HCT116 (cell line): ENCODE data around the gene DNAJC18. TPM values are rescaled to one million over a fixed set of nuclear protein-coding genes. Genes with fewer than 3 reads are reported as not detected.

ENCODE experiments used
- ATAC-seq: fragments of 200-7000 bp; cut with Tn5 transposase; 2 replicates; pipeline ENCODE4 v1.9.1; 2020; ENCODE audit warnings: mild to moderate bottlenecking, moderate library complexity
- BruUV-seq: library from RNA; stranded (reverse); fragments of 400-500 nt; replicated peaks from 2 replicates; lab custom pipeline; 2021; lab: Mats Ljungman, UMichigan
- CTCF ChIA-PET: fragments of 300-600 bp; sonication (Branson Sonifier 250); formaldehyde crosslinking; loops from one replicate; lab custom pipeline; 2021; ENCODE audit warnings: antibody characterized with exemption; lab: Charles Lee
- POLR2A ChIA-PET: fragments of 300-600, 350-600 bp; sonication (Branson Sonifier 250); formaldehyde crosslinking; loops from one replicate; lab custom pipeline; 2021; ENCODE audit warnings: antibody characterized with exemption; lab: Charles Lee
- RAD21 ChIA-PET, 2 experiments: fragments of 300-600 bp; sonication (Branson Sonifier 250); formaldehyde crosslinking; loops; one replicate each; lab custom pipeline; 2023; ENCODE audit warnings: low total read pairs in 2 of 2; ENCODE audit not compliant: uncharacterized antibody in 2 of 2, unreplicated experiment in 2 of 2, low non-redundant PET in 1 of 2; lab: Charles Lee
- DNase-seq: peaks from one replicate; pipeline ENCODE4 v3.0.0-alpha.2; 2010; ENCODE audit warnings: low read depth, low spot score
- H2AFZ ChIP-seq: fragments of 200-600 bp; shearing (Covaris generic), sonication (generic); 2 replicates; pipeline ENCODE4 v1.6.1; 2017; ENCODE audit warnings: low read depth, mixed run types, mixed read lengths, antibody characterized with exemption, low read length; ENCODE audit not compliant: poor library complexity, severe bottlenecking
- H3K27ac ChIP-seq: 2 replicates; pipeline ENCODE4 v1.5.1; 2012; ENCODE audit warnings: low read depth, low read length
- H3K27me3 ChIP-seq: fragments of 200-600 bp; sonication (generic); 2 replicates; pipeline ENCODE4 v1.6.1; 2016; ENCODE audit warnings: mixed run types, low read length, mixed read lengths; ENCODE audit not compliant: insufficient read depth
- H3K36me3 ChIP-seq, 2 experiments: fragments of 200-500 bp in 1 of 2; fragments of 200-600 bp in 1 of 2; sonication (Bioruptor generic) in 1 of 2; sonication (generic) in 1 of 2; 2 replicates each; pipeline versions ENCODE4 v1.5.1 to v1.6.1; 2014 to 2016; ENCODE audit warnings: low read length in 2 of 2, inconsistent platforms in 1 of 2, mixed read lengths in 1 of 2, mixed run types in 1 of 2; ENCODE audit not compliant: insufficient read depth in 2 of 2, control insufficient read depth in 1 of 2
- H3K4me1 ChIP-seq, 2 experiments: fragments of 200-600 bp in 1 of 2; sonication (generic) in 1 of 2; 2 replicates each; pipeline versions ENCODE4 v1.5.1 to v1.6.1; 2012 to 2017; ENCODE audit warnings: low read length in 2 of 2, inconsistent platforms in 1 of 2, mild to moderate bottlenecking in 1 of 2, mixed read lengths in 1 of 2, mixed run types in 1 of 2, moderate library complexity in 1 of 2; ENCODE audit not compliant: insufficient read depth in 2 of 2, control insufficient read depth in 1 of 2
- H3K4me2 ChIP-seq: fragments of 200-600 bp; sonication (generic); 2 replicates; pipeline ENCODE4 v1.6.1; 2017; ENCODE audit warnings: mixed run types, low read length, mixed read lengths
- H3K4me3 ChIP-seq, 2 experiments: fragments of 200-600 bp in 1 of 2; sonication (generic) in 1 of 2; replicated peaks in 1 of 2; 2 replicates each; pipeline ENCODE4 v1.5.1; 2011 to 2016; ENCODE audit warnings: low read length in 2 of 2, control low read depth in 1 of 2, low read depth in 1 of 2, mild to moderate bottlenecking in 1 of 2, mixed read lengths in 1 of 2, mixed run types in 1 of 2
- H3K79me2 ChIP-seq: fragments of 200-600 bp; sonication (generic); 2 replicates; pipeline ENCODE4 v1.6.1; 2017; ENCODE audit warnings: mild to moderate bottlenecking, mixed run types, low read length, moderate library complexity, mixed read lengths; ENCODE audit not compliant: insufficient read depth
- H3K9ac ChIP-seq: fragments of 200-600 bp; sonication (generic); 2 replicates; pipeline ENCODE4 v1.6.1; 2016; ENCODE audit warnings: low read length, mixed read lengths
- H3K9me2 ChIP-seq: fragments of 200-600 bp; sonication (generic), shearing (Covaris generic); 2 replicates; pipeline ENCODE4 v1.6.1; 2017; ENCODE audit warnings: mixed run types, mild to moderate bottlenecking, moderate library complexity; ENCODE audit not compliant: insufficient read depth
- H3K9me3 ChIP-seq, 2 experiments: fragments of 200-500 bp in 1 of 2; fragments of 200-600 bp in 1 of 2; sonication (Bioruptor generic) in 1 of 2; sonication (generic) in 1 of 2; 2 replicates each; pipeline ENCODE4 v1.6.1; 2014 to 2017; ENCODE audit warnings: low read length in 2 of 2, mixed read lengths in 2 of 2, inconsistent platforms in 1 of 2, low read depth in 1 of 2, mild to moderate bottlenecking in 1 of 2, mixed run types in 1 of 2, moderate library complexity in 1 of 2; ENCODE audit not compliant: control insufficient read depth in 1 of 2, insufficient read depth in 1 of 2
- H4K20me1 ChIP-seq: fragments of 200-600 bp; sonication (generic), shearing (Covaris generic); 2 replicates; pipeline ENCODE4 v1.6.1; 2017; ENCODE audit warnings: mixed run types, mild to moderate bottlenecking, moderate library complexity; ENCODE audit not compliant: insufficient read depth
- EZH2 ChIP-seq: fragments of 200-600 bp; sonication (generic); IDR thresholded peaks from 2 replicates; pipeline ENCODE4 v1.6.1; 2017; ENCODE audit warnings: antibody characterized with exemption, mixed run types
- FOSL1 ChIP-seq: IDR thresholded peaks from 2 replicates; pipeline ENCODE4 v1.6.1; 2012; ENCODE audit warnings: low read depth
- POLR2A ChIP-seq: IDR thresholded peaks from 2 replicates; pipeline ENCODE4 v1.7.0; 2011; ENCODE audit warnings: borderline replicate concordance; ENCODE audit not compliant: insufficient read depth, insufficient read length; ENCODE audit errors: extremely low read depth
- RAD21 ChIP-seq: IDR thresholded peaks from 2 replicates; pipeline ENCODE4 v1.6.1; 2012; ENCODE audit warnings: low read depth, mild to moderate bottlenecking
- SP1 ChIP-seq: IDR thresholded peaks from 2 replicates; pipeline ENCODE4 v1.6.1; 2012; ENCODE audit warnings: low read depth
- SRF ChIP-seq: IDR thresholded peaks from 2 replicates; pipeline ENCODE4 v1.6.1; 2012; ENCODE audit warnings: low read depth
- TCF7L2 ChIP-seq: IDR thresholded peaks from 2 replicates; pipeline ENCODE4 v1.7.0; 2011; ENCODE audit warnings: borderline replicate concordance, inconsistent platforms; ENCODE audit not compliant: insufficient read depth, insufficient read length; ENCODE audit errors: extremely low read depth
- ZFX ChIP-seq: fragments of 450-650 bp; IDR thresholded peaks from 2 replicates; pipeline ENCODE4 v1.6.1; 2017
- intact Hi-C: fragments of 100-400 bp; cut with micrococcal nuclease; formaldehyde crosslinking; loops from 2 replicates; pipeline ENCODE4 v1.10.0; 2022
- total RNA-seq: library from RNA; stranded (reverse); gene quantifications from one replicate; pipeline ENCODE4 v1.2.1, GENCODE V29; 2021; ENCODE audit not compliant: unreplicated experiment
- TF ChIP-seq, protein P1 (sequence below), 3 experiments: fragments of 200-600 bp in 1 of 3; sonication (generic) in 1 of 3; IDR thresholded peaks in 2 of 3; conservative IDR thresholded peaks in 1 of 3; 2 replicates each; pipeline ENCODE4 v1.5.1; 2012 to 2017; ENCODE audit warnings: low read depth in 2 of 3, low read length in 2 of 3, antibody characterized with exemption in 1 of 3, borderline replicate concordance in 1 of 3, control low read depth in 1 of 3, mild to moderate bottlenecking in 1 of 3, mixed read lengths in 1 of 3, mixed run types in 1 of 3, moderate library complexity in 1 of 3; ENCODE audit not compliant: insufficient read depth in 1 of 3
- TF ChIP-seq, protein P2 (sequence below): IDR thresholded peaks from 2 replicates; pipeline ENCODE4 v1.6.1; 2012; ENCODE audit warnings: low read depth

Gene DNAJC18
- total RNA-seq, 1 experiment from 2014 or later, result 5.7 TPM

DNA sequence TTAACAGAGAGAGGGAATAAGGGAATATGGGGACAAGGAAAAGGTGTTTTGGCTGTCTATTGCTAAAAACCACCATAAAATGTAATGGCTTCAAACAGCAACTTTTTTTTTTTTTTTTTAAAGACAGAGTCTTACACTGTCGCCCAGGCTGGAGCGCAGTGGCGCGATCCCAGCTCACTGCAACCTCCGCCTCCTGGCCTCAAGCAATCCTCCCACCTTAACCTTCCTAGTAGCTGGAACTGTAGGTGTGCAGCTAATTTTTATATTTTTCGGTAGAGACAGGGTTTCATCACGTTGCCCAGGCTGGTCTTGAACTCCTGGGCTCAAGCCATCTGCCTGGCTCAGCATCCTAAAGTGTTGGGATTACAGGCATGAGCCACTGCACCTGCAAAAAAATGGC lies 31.1 kb downstream of the DNAJC18 start:
- no peak for DNase-seq

More for the DNA sequence above, 31.1 kb downstream of the DNAJC18 start:
- H2AFZ ChIP-seq, result no peak overlapping the region
- H3K9ac ChIP-seq, result no peak overlapping the region
- no peaks in the 10 kb centered on the region for H3K36me3 ChIP-seq
- H3K4me3 ChIP-seq, result no peak overlapping the region
- intact Hi-C loops, result no loop called here
- H4K20me1 ChIP-seq, result no peaks in the 10 kb centered on the region
- TF ChIP-seq FOSL1 (no peak), TCF7L2 (no peak), POLR2A (no peak), SRF (no peak), SP1 (no peak), ZFX (no peak), RAD21 (no peak), EZH2 (no peak)
- TF ChIP-seq, protein P1, sequence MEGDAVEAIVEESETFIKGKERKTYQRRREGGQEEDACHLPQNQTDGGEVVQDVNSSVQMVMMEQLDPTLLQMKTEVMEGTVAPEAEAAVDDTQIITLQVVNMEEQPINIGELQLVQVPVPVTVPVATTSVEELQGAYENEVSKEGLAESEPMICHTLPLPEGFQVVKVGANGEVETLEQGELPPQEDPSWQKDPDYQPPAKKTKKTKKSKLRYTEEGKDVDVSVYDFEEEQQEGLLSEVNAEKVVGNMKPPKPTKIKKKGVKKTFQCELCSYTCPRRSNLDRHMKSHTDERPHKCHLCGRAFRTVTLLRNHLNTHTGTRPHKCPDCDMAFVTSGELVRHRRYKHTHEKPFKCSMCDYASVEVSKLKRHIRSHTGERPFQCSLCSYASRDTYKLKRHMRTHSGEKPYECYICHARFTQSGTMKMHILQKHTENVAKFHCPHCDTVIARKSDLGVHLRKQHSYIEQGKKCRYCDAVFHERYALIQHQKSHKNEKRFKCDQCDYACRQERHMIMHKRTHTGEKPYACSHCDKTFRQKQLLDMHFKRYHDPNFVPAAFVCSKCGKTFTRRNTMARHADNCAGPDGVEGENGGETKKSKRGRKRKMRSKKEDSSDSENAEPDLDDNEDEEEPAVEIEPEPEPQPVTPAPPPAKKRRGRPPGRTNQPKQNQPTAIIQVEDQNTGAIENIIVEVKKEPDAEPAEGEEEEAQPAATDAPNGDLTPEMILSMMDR (IDR thresholded peaks at IDR 0.05 in 2 of 3, conservative IDR thresholded peaks at IDR 0.05 in 1 of 3; ENCODE audit: borderline replicate concordance in 1 of 3, insufficient read depth in 1 of 3, low read depth in 2 of 3, low read length in 2 of 3), result no peak
- TF ChIP-seq, protein P2, sequence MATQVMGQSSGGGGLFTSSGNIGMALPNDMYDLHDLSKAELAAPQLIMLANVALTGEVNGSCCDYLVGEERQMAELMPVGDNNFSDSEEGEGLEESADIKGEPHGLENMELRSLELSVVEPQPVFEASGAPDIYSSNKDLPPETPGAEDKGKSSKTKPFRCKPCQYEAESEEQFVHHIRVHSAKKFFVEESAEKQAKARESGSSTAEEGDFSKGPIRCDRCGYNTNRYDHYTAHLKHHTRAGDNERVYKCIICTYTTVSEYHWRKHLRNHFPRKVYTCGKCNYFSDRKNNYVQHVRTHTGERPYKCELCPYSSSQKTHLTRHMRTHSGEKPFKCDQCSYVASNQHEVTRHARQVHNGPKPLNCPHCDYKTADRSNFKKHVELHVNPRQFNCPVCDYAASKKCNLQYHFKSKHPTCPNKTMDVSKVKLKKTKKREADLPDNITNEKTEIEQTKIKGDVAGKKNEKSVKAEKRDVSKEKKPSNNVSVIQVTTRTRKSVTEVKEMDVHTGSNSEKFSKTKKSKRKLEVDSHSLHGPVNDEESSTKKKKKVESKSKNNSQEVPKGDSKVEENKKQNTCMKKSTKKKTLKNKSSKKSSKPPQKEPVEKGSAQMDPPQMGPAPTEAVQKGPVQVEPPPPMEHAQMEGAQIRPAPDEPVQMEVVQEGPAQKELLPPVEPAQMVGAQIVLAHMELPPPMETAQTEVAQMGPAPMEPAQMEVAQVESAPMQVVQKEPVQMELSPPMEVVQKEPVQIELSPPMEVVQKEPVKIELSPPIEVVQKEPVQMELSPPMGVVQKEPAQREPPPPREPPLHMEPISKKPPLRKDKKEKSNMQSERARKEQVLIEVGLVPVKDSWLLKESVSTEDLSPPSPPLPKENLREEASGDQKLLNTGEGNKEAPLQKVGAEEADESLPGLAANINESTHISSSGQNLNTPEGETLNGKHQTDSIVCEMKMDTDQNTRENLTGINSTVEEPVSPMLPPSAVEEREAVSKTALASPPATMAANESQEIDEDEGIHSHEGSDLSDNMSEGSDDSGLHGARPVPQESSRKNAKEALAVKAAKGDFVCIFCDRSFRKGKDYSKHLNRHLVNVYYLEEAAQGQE, result no peak
- ChIA-PET POLR2A (no interaction called here), CTCF (no interaction called here), RAD21 (no interaction called here)
- H3K9me2 ChIP-seq, result no peaks in the 10 kb centered on the region
- H3K27ac ChIP-seq, result no peak overlapping the region
- no peaks in the 10 kb centered on the region for H3K79me2 ChIP-seq
- no peak for ATAC-seq
- no peaks in the 10 kb centered on the region for H3K9me3 ChIP-seq
- H3K4me2 ChIP-seq, result no peak overlapping the region
- H3K4me1 ChIP-seq, result peaks cover 8 to 14% of the 10 kb centered on the region in 2 experiments
- no TSS peak for BruUV-seq
- H3K27me3 ChIP-seq, result no peaks in the 10 kb centered on the region
